Mammary epithelial cell (primary cell): Measurements from ENCODE around the gene ABCA9.

Experiments
- EZH2 ChIP-seq: IDR thresholded peaks from 2 replicates; pipeline ENCODE4 v1.6.1; 2012; ENCODE audit warnings: low read length, inconsistent platforms, borderline replicate concordance
- TF ChIP-seq, protein P1 (sequence below), 2 donors: IDR thresholded peaks in 1 of 2; conservative IDR thresholded peaks in 1 of 2; 2 replicates each; pipeline ENCODE4 v1.5.1; 2011 to 2012; ENCODE audit warnings: inconsistent platforms in 2 of 2, low read length in 2 of 2, mild to moderate bottlenecking in 2 of 2, control low read depth in 1 of 2, low read depth in 1 of 2; ENCODE audit not compliant: insufficient read depth in 1 of 2; ENCODE audit errors: extremely low read depth in 1 of 2

DNA sequence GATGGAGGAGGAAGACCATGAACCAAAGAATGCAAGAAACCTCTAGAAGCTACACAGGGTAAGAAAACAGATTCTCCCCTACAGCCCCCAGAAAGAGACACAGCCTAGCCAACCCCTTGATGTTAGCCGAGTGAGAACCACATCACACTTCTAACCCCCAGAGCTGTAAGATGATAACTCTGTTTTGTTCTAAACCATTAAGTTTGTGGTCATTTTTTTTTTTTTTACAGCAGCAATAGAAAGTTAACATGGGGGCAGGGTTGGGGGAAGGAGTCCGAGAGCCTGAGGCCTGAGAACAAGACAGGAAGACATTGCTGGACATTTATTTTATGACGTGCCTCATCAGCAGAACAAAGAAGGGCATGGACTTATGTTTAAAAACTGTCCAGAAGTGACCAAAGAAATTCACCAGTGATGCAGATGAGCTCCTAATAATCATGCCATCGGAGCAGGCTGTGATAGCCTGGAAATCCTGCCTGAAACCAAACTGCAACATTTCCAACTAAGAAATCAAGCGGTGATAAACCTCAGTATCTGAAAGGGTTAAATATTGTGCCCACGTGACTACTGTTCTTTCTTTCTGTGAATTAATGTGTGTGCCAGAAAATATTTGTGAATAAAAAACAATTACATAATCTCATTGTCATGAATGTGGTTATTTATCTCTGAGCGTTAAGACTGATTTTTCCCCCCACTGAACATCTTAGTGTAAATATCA is 1.1 kb downstream of the ABCA9 start:
- TF ChIP-seq, protein P1, sequence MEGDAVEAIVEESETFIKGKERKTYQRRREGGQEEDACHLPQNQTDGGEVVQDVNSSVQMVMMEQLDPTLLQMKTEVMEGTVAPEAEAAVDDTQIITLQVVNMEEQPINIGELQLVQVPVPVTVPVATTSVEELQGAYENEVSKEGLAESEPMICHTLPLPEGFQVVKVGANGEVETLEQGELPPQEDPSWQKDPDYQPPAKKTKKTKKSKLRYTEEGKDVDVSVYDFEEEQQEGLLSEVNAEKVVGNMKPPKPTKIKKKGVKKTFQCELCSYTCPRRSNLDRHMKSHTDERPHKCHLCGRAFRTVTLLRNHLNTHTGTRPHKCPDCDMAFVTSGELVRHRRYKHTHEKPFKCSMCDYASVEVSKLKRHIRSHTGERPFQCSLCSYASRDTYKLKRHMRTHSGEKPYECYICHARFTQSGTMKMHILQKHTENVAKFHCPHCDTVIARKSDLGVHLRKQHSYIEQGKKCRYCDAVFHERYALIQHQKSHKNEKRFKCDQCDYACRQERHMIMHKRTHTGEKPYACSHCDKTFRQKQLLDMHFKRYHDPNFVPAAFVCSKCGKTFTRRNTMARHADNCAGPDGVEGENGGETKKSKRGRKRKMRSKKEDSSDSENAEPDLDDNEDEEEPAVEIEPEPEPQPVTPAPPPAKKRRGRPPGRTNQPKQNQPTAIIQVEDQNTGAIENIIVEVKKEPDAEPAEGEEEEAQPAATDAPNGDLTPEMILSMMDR (conservative IDR thresholded peaks at IDR 0.05 in 1 of 2, IDR thresholded peaks at IDR 0.05 in 1 of 2; ENCODE audit: extremely low read depth in 1 of 2, insufficient read depth in 1 of 2, low read depth in 1 of 2, low read length in 2 of 2) = no peak
- TF ChIP-seq EZH2 = no peak
